B cell (primary cell): ENCODE results near the gene PHF20. TPM values are rescaled to one million over a fixed set of nuclear protein-coding genes. Genes with fewer than 3 reads are reported as not detected.

Source experiments
- ATAC-seq: fragments of 200-7000 bp; cut with Tn5 transposase; one replicate; pipeline ENCODE4 v1.10.0; 2021; ENCODE audit warnings: low read depth, mild to moderate bottlenecking, moderate number of reproducible peaks, moderate library complexity
- CTCF ChIA-PET: fragments of 350-600 bp; sonication (Branson Sonifier 250); formaldehyde crosslinking; loops from one replicate; lab custom pipeline; 2021; ENCODE audit warnings: antibody characterized with exemption, inconsistent platforms; lab: Charles Lee
- POLR2A ChIA-PET: fragments of 350-600 bp; sonication (Branson Sonifier 250); formaldehyde crosslinking; loops from one replicate; lab custom pipeline; 2021; ENCODE audit warnings: antibody characterized with exemption; lab: Charles Lee
- DNase-seq: peaks from one replicate; pipeline ENCODE4 v3.0.0; 2013
- H2AFZ ChIP-seq: 2 replicates; pipeline ENCODE4 v1.6.1; 2012; ENCODE audit warnings: mild to moderate bottlenecking, low read depth, low read length; ENCODE audit not compliant: insufficient read depth, poor library complexity, severe bottlenecking
- H3K27ac ChIP-seq, 2 donors: 1 replicate in 1 of 2; 2 replicates in 1 of 2; pipeline ENCODE4 v1.5.1; 2012 to 2013; ENCODE audit warnings: low read length in 2 of 2, mild to moderate bottlenecking in 2 of 2, moderate library complexity in 1 of 2
- H3K27me3 ChIP-seq, 4 experiments: fragments of 200-600 bp in 1 of 4; sonication (generic) in 1 of 4; replicated peaks in 1 of 4; 1 replicate in 2 of 4; 2 replicates in 2 of 4; pipeline versions ENCODE4 v1.6.1 to v1.7.0; 2013 to 2016; ENCODE audit warnings: low read length in 3 of 4, mild to moderate bottlenecking in 2 of 4, mixed read lengths in 1 of 4, moderate library complexity in 1 of 4; ENCODE audit not compliant: insufficient read depth in 4 of 4, control insufficient read depth in 3 of 4; ENCODE audit errors: control extremely low read depth in 1 of 4
- H3K36me3 ChIP-seq, 2 experiments: replicated peaks in 1 of 2; 1 replicate in 1 of 2; 2 replicates in 1 of 2; pipeline versions ENCODE4 v1.6.1 to v1.7.1; 2013; ENCODE audit warnings: low read length in 1 of 2; ENCODE audit not compliant: insufficient read depth in 2 of 2, control insufficient read depth in 1 of 2; ENCODE audit errors: control extremely low read depth in 1 of 2, extremely low read depth in 1 of 2
- H3K4me1 ChIP-seq, 2 donors: fragments of 200-600 bp in 1 of 2; sonication (generic) in 1 of 2; 1 replicate in 1 of 2; 2 replicates in 1 of 2; pipeline versions ENCODE4 v1.5.1 to v1.6.1; 2013 to 2017; ENCODE audit warnings: low read length in 2 of 2; ENCODE audit not compliant: control insufficient read depth in 2 of 2, insufficient read depth in 2 of 2
- H3K4me2 ChIP-seq: replicated peaks from 2 replicates; pipeline ENCODE3; 2012; ENCODE audit warnings: mild to moderate bottlenecking, low read depth, low read length; ENCODE audit not compliant: poor library complexity, severe bottlenecking
- H3K4me3 ChIP-seq, 5 experiments: fragments of 200-600 bp in 1 of 5; sonication (generic) in 1 of 5; 1 replicate in 3 of 5; 2 replicates in 2 of 5; pipeline versions ENCODE4 v1.5.1 to v1.7.0; 2011 to 2016; ENCODE audit warnings: low read length in 4 of 5, mild to moderate bottlenecking in 4 of 5, low read depth in 2 of 5, control low read depth in 1 of 5, moderate library complexity in 1 of 5; ENCODE audit not compliant: insufficient read depth in 1 of 5; ENCODE audit errors: control extremely low read depth in 1 of 5, extremely low read depth in 1 of 5
- H3K79me2 ChIP-seq: fragments of 200-600 bp; sonication (generic); one replicate; pipeline ENCODE4 v1.6.0; 2016; ENCODE audit warnings: low read length; ENCODE audit not compliant: control insufficient read depth, insufficient read depth
- H3K9ac ChIP-seq: fragments of 200-600 bp; sonication (generic); 2 replicates; pipeline ENCODE4 v1.6.1; 2017; ENCODE audit warnings: mild to moderate bottlenecking, low read length, moderate library complexity
- H3K9me3 ChIP-seq, 3 donors: one replicate each; pipeline versions ENCODE4 v1.6.1 to v1.7.1; 2013; ENCODE audit warnings: low read length in 2 of 3; ENCODE audit not compliant: control insufficient read depth in 2 of 3, insufficient read depth in 1 of 3; ENCODE audit errors: control extremely low read depth in 1 of 3
- H4K20me1 ChIP-seq: 2 replicates; pipeline ENCODE4 v1.6.0; 2012; ENCODE audit warnings: mild to moderate bottlenecking, low read length; ENCODE audit not compliant: insufficient read depth, control insufficient read depth, poor library complexity, severe bottlenecking
- H3K27ac Mint-ChIP-seq: one replicate; pipeline ENCODE4 v1.8.0; 2021; ENCODE audit warnings: mixed read lengths
- H3K27me3 Mint-ChIP-seq: one replicate; pipeline ENCODE4 v1.8.0; 2021; ENCODE audit warnings: mixed read lengths
- H3K4me1 Mint-ChIP-seq: one replicate; pipeline ENCODE4 v1.8.0; 2021; ENCODE audit warnings: mixed read lengths
- H3K4me3 Mint-ChIP-seq: one replicate; pipeline ENCODE4 v1.8.0; 2021; ENCODE audit warnings: mixed read lengths
- H3K9me3 Mint-ChIP-seq: one replicate; pipeline ENCODE4 v1.8.0; 2022; ENCODE audit warnings: mixed read lengths; ENCODE audit not compliant: insufficient read depth
- EZH2 ChIP-seq: IDR thresholded peaks from 2 replicates; pipeline ENCODE4 v1.6.1; 2012; ENCODE audit warnings: borderline replicate concordance, low read depth, mild to moderate bottlenecking, moderate library complexity, low read length; ENCODE audit not compliant: insufficient read depth, poor library complexity, severe bottlenecking
- WGBS: methylation state at CpG from one replicate; pipeline ENCODE4 v1.1.5; 2013; ENCODE audit warnings: missing lambda C conversion rate; ENCODE audit not compliant: insufficient coverage; 5-methylcytosine and 5-hydroxymethylcytosine counted together
- intact Hi-C: fragments of 100-400 bp; cut with micrococcal nuclease; formaldehyde crosslinking; loops from one replicate; pipeline ENCODE4 v1.10.0; 2022
- polyA plus RNA-seq: library from polyadenylated mRNA; depleted of rRNA; stranded (reverse); fragments of >200 nt; gene quantifications from 2 replicates; pipeline ENCODE4 v1.2.3, GENCODE V29; 2012
- total RNA-seq, 2 donors: library from RNA; stranded (reverse); fragments of 120-200 nt in 1 of 2; gene quantifications; 1 replicate in 1 of 2; 2 replicates in 1 of 2; pipeline versions ENCODE4 v1.2.3 to v1.2.4, GENCODE V29; 2013 to 2022
- TF ChIP-seq, protein P1 (sequence below): fragments of 200-600 bp; IDR thresholded peaks from one replicate; pipeline ENCODE4 v1.8.0; 2022; ENCODE audit warnings: antibody characterized with exemption, mild to moderate bottlenecking

The PHF20 gene
- total and polyA plus RNA-seq, 2 donors (not counting 1 experiment from before 2014, with no cell fraction given) = 53.6 to 92.3 TPM

DNA sequence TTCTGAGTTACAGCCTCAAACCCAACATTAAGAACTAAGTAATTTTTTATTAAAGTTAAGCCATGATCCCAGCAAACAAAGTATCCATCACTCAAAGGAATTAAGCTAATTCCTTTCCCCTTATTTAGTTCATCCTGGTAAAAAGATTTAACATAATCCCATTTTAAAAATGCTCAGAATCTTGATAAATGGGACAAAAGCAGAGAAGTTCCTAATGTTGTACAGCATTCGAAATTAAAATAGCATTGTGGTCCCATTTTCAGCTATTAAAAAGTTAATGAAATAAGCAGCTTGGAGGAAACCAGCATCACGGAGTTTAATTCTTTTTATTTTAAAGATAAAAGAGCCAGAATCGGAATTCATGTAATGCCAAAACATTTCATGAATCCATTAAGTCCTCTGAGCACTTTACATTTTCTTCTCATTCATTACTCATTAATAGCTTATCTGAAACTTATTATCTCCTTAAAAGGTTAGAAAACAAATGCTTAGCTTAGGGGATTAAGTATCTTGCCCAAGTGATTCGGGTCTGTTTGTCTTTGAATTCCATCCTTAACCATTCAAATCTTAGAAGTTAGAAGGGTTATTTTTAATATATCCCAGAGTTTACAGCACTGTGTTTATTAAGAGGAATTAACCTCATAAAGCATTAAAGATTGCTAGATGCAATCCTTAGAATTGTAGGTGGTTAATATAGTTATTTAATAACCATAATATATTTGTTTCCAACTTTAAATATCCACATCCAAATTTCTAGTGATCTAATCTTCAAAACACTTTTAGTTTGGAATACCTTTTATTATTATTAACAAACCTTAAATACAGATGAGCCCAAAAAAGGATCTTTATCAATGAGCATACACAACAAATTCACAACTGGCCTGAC, 41.0 kb upstream of the PHF20 start:
- Mint-ChIP-seq H3K9me3 (no peaks in the 10 kb centered on the region), H3K27ac (no peak overlapping the region), H3K4me3 (no peak overlapping the region), H3K4me1 (peaks cover 32% of the 10 kb centered on the region), H3K27me3 (no peaks in the 10 kb centered on the region)
- Histone ChIP-seq H3K9ac (no peak overlapping the region), H3K4me1 (peaks cover 12 to 13% of the 10 kb centered on the region in 2 donors), H3K4me2 (no peak overlapping the region), H3K79me2 (peaks cover 98% of the 10 kb centered on the region), H3K27me3 (no peaks in the 10 kb centered on the region), H2AFZ (no peak overlapping the region), H4K20me1 (peaks cover 98% of the 10 kb centered on the region), H3K27ac (no peak overlapping the region), H3K4me3 (no peak overlapping the region), H3K36me3 (peaks cover 7 to 96% of the 10 kb centered on the region in 2 experiments), H3K9me3 (no peaks in the 10 kb centered on the region)
- POLR2A ChIA-PET = interaction anchor here (1.2 kb wide), 1 partner anchor 32 kb away, joined by 3 read pairs; the partner anchor contains the start of genes NFS1 and ROMO1
- no peak for DNase-seq
- intact Hi-C loops = loop anchor here (2.0 kb wide), 1 partner anchor 16 kb away; no protein-coding TSS in a partner anchor
- ATAC-seq = no peak
- CTCF ChIA-PET = interaction anchor here (1.3 kb wide), 1 partner anchor 10 kb away, joined by 8 read pairs; no protein-coding TSS in a partner anchor
- no CpG with 5 or more reads among the region's 4 CpGs for WGBS
- TF ChIP-seq, protein P1, sequence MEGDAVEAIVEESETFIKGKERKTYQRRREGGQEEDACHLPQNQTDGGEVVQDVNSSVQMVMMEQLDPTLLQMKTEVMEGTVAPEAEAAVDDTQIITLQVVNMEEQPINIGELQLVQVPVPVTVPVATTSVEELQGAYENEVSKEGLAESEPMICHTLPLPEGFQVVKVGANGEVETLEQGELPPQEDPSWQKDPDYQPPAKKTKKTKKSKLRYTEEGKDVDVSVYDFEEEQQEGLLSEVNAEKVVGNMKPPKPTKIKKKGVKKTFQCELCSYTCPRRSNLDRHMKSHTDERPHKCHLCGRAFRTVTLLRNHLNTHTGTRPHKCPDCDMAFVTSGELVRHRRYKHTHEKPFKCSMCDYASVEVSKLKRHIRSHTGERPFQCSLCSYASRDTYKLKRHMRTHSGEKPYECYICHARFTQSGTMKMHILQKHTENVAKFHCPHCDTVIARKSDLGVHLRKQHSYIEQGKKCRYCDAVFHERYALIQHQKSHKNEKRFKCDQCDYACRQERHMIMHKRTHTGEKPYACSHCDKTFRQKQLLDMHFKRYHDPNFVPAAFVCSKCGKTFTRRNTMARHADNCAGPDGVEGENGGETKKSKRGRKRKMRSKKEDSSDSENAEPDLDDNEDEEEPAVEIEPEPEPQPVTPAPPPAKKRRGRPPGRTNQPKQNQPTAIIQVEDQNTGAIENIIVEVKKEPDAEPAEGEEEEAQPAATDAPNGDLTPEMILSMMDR = no peak
- no peak for TF ChIP-seq EZH2

DNA sequence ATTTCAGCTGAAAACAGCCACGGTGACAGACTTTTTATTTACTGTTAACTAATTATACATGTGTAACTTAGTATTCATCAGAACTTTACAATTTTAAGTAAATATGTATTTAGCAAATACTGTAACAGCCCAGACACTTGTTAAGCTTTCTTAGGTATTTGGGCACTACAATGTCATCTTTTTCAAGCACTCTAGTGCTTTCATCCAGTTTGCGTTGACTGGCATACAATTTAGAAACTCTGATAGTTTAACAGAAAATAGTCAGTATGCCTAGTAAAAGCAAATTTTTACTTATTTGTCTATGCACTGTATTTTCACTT, 40.4 kb upstream of the PHF20 start:
- Histone ChIP-seq H3K27me3 (no peaks in the 10 kb centered on the region), H3K9me3 (no peaks in the 10 kb centered on the region), H3K27ac (no peak overlapping the region), H3K79me2 (peaks cover 98% of the 10 kb centered on the region), H2AFZ (no peak overlapping the region), H3K36me3 (peaks cover 6 to 96% of the 10 kb centered on the region in 2 experiments), H3K4me2 (no peak overlapping the region), H3K4me3 (no peak overlapping the region), H3K9ac (no peak overlapping the region), H4K20me1 (peaks cover 99% of the 10 kb centered on the region), H3K4me1 (peaks cover 15 to 19% of the 10 kb centered on the region in 2 donors)
- no peak overlapping the region for H3K4me3 Mint-ChIP-seq
- POLR2A ChIA-PET = interaction anchor here (1.2 kb wide), 1 partner anchor 32 kb away, joined by 3 read pairs; the partner anchor contains the start of genes NFS1 and ROMO1
- TF ChIP-seq, protein P1 = no peak
- no peak for TF ChIP-seq EZH2
- peaks cover 36% of the 10 kb centered on the region for H3K4me1 Mint-ChIP-seq
- H3K27ac Mint-ChIP-seq = no peak overlapping the region
- H3K9me3 Mint-ChIP-seq = no peaks in the 10 kb centered on the region
- ATAC-seq (no peak), DNase-seq (no peak)
- no peaks in the 10 kb centered on the region for H3K27me3 Mint-ChIP-seq
- intact Hi-C loops = loop anchor here (2.0 kb wide), 1 partner anchor 17 kb away; no protein-coding TSS in a partner anchor
- WGBS = no CpG with 5 or more reads among the region's 2 CpGs
- CTCF ChIA-PET = interaction anchor here (1.3 kb wide), 1 partner anchor 11 kb away, joined by 8 read pairs; no protein-coding TSS in a partner anchor
